Urinary bladder (tissue), 4 donors: ENCODE measurements around the gene DZANK1. TPM values are rescaled to one million over a fixed set of nuclear protein-coding genes. Genes with fewer than 3 reads are reported as not detected.
"Not testable (repeated sequence)": the region's sequence is repeated elsewhere in the genome, so short reads cannot be mapped to it uniquely, and the experiment has no call there.

Experiments
- DNase-seq: peaks from one replicate; pipeline ENCODE4 v3.0.0-alpha.2; 2015; ENCODE audit errors: extremely low spot score
- H3K27ac ChIP-seq: one replicate; pipeline ENCODE4 v1.5.1; 2013; ENCODE audit warnings: low read depth, mild to moderate bottlenecking, moderate library complexity
- H3K36me3 ChIP-seq: one replicate; pipeline ENCODE4 v1.6.1; 2013; ENCODE audit warnings: mild to moderate bottlenecking, moderate library complexity; ENCODE audit not compliant: insufficient read depth
- H3K4me1 ChIP-seq: one replicate; pipeline ENCODE4 v1.6.1; 2013; ENCODE audit warnings: mild to moderate bottlenecking, moderate library complexity; ENCODE audit not compliant: insufficient read depth
- H3K4me3 ChIP-seq: one replicate; pipeline ENCODE4 v1.5.1; 2013; ENCODE audit warnings: low read depth, low read length
- WGBS: extraction: QIAGEN DNeasy Blood & Tissue Kit; methylation state at CpG from one replicate; pipeline ENCODE4 v1.1.7; 2013; 5-methylcytosine and 5-hydroxymethylcytosine counted together
- polyA plus RNA-seq: library from polyadenylated mRNA; stranded (reverse); fragments of 200-250 nt; gene quantifications from one replicate; pipeline ENCODE4 v1.2.3, GENCODE V29; 2013
- total RNA-seq: library from RNA; depleted of rRNA; stranded (reverse); fragments of >200 nt; gene quantifications from one replicate; pipeline ENCODE4 v1.2.3, GENCODE V29; 2014
- donor health status: healthy with polysubstance abuse.
- donor health status: healthy.

Gene DZANK1
- total and polyA plus RNA-seq, 2 donors: 1.7 to 3.1 TPM

DNA sequence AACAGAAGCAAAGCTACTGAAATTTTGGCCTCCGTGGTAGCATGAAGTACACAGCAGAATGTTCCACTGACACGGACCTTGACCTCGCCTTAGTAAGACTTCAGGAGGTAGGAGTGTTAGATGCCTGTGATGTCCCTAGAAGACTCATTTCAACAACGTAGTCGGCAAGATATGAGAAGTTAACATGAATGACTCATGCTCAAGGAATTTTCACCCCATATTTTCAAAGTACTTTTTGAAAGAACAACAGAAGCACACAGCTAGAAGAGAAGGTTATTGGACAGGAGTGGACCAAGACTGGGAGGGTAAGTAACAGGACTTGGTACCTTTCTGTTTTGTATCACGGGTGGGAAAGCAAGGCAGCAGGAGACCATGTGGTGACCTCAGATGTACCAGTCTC is 78.0 kb downstream of the DZANK1 start:
- no peak for DNase-seq
- 69% methylated on average over 6 of the region's 6 CpGs for WGBS

DNA sequence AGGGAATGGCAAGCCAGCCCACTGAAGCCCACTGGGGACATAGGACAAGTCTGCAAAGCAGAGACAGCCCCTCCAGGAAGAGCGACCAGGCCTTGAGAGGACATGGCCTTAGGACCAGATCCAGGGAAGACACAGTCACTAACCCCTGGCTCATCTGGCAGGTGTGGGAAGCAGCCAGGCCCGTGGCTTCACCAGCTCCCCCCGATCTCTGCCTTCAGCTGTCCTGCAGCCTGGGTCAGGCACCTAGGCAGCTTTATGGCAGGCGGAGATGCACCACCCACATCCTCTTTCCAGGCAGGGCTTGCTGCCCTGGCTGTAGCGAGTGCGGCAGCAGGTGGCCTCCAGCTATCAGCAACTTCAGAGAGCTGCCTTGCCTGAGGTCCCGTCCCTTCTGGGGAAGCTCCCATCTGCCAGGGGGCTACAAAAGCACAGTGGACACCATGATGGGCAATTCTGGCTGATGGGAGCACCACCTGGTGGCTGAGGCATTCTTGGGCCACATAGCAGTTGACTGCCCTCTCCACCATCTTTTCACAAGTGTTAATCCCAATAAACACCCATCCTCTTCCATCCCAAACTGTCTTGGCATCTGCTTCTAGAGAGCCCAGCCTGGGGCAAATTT is 85.8 kb downstream of the DZANK1 start:
- 74% methylated on average over 7 of the region's 7 CpGs for WGBS
- Histone ChIP-seq H3K4me3 (no peak overlapping the region), H3K4me1 (no peaks in the 10 kb centered on the region), H3K36me3 (no peaks in the 10 kb centered on the region), H3K27ac (no peak overlapping the region)
- no peak for DNase-seq

More for the DNA sequence above, 78.0 kb downstream of the DZANK1 start:
- Histone ChIP-seq H3K4me3 (no peak overlapping the region), H3K27ac (no peak overlapping the region), H3K36me3 (no peaks in the 10 kb centered on the region), H3K4me1 (no peaks in the 10 kb centered on the region)

- Histone ChIP-seq H3K27ac (no peak overlapping the region), H3K4me3 (no peak overlapping the region), H3K4me1 (no peaks in the 10 kb centered on the region), H3K36me3 (no peaks in the 10 kb centered on the region)
- DNase-seq: no peak
- WGBS: 76% methylated on average over 8 of the region's 8 CpGs
These were observed 88.8 kb downstream of the DZANK1 start for GRCh38 chr20:18377896-18378481.

DNA sequence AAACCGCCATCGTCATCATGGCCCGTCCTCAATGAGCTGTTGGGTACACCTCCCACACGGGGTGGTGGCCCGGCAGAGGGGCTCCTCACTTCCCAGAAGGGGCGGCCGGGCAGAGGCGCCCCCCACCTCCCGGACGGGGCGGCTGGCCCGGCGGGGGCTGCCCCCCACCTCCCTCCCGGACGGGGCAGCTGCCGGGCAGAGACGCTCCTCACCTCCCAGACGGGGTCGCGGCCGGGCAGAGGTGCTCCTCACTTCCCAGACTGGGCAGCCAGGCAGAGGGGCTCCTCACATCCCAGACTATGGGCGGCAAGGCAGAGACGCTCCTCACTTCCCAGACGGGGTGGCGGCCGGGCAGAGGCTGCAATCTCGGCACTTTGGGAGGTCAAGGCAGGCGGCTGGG is 91.3 kb downstream of the DZANK1 start:
- not testable (repeated sequence) for H3K4me1 ChIP-seq, DNase-seq, H3K27ac ChIP-seq, H3K36me3 ChIP-seq, H3K4me3 ChIP-seq
- 96% methylated on average over 27 of the region's 28 CpGs for WGBS

DNA sequence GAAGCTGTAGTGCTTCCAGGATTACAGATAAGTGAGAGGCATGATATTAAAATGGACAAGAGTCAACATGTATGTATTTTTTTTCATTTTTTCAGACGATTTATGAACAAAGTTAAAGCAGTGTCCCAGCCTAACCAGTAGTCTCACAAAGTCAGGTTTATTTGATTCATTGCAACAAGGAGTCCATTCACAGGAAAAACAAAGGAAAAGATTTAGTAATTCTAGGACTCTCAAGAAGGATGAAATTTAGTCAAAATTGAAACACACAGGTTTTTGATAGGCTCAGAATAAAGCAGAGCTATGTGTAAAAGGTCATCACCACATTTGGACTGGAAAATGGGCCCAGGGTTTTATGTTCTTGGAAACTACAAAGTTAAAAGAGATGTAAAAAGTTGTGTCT is 94.5 kb downstream of the DZANK1 start:
- no peak for DNase-seq
- H3K27ac ChIP-seq: no peak overlapping the region
- 54% methylated on average over 1 of the region's 1 CpG for WGBS
- H3K4me1 ChIP-seq: no peaks in the 10 kb centered on the region
- no peaks in the 10 kb centered on the region for H3K36me3 ChIP-seq
- no peak overlapping the region for H3K4me3 ChIP-seq

DNA sequence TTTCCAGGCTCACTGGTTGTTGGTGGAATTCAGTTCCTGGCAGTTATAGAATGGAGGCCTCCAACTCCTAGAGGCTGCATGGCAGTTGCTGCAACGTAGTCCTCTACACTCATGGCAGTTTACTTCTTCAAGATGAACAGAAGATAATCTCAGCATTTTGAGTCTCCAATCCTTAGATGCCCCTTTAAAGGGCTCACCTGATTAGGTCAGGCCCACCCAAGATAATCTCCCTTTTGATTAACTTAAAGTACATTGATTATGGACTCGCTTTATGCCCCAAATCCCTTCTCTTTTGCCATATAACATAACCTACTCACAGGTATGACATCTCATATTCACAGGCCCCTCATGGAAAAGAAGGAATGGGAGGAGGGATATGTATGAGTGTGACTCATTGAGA is 102.1 kb downstream of the DZANK1 start:
- DNase-seq: no peak
- Histone ChIP-seq H3K36me3 (no peaks in the 10 kb centered on the region), H3K4me1 (no peaks in the 10 kb centered on the region), H3K27ac (no peak overlapping the region), H3K4me3 (no peak overlapping the region)
- WGBS: 81% methylated on average over 2 of the region's 2 CpGs

- H3K27ac ChIP-seq: no peak overlapping the region
- no peak overlapping the region for H3K4me3 ChIP-seq
- H3K36me3 ChIP-seq: no peaks in the 10 kb centered on the region
- no peaks in the 10 kb centered on the region for H3K4me1 ChIP-seq
- no peak for DNase-seq
- WGBS: 89% methylated on average over 2 of the region's 2 CpGs
These were observed 103.1 kb downstream of the DZANK1 start for GRCh38 chr20:18363708-18364107.

DNA sequence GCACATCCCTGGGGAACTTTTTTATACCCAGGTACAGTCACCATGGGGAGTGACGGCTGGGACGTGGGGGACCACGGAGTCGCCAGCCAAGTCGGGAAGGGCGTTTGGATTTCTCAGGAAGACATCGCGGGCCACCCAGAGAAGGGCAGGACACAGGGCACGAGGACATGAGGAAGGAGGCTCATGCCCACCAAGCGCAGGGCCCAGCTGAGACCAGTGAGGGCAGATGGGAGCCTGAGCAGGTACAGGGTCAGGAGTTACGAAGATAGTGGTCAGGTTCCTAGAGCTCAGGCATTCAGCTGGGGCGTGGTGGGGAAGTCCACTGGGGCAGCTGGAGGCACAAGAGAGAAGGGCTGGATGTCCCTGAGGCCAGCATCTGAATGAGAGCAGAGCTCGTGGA is 103.9 kb downstream of the DZANK1 start:
- H3K27ac ChIP-seq: no peak overlapping the region
- H3K4me1 ChIP-seq: no peaks in the 10 kb centered on the region
- H3K36me3 ChIP-seq: no peaks in the 10 kb centered on the region
- H3K4me3 ChIP-seq: no peak overlapping the region
- WGBS: 89% methylated on average over 13 of the region's 13 CpGs
- no peak for DNase-seq

- WGBS: 90% methylated on average over 1 of the region's 1 CpG
- Histone ChIP-seq H3K27ac (no peak overlapping the region), H3K36me3 (no peaks in the 10 kb centered on the region), H3K4me1 (no peaks in the 10 kb centered on the region), H3K4me3 (no peak overlapping the region)
- DNase-seq: no peak
These were observed 105.2 kb downstream of the DZANK1 start for GRCh38 chr20:18361678-18362077.

DNA sequence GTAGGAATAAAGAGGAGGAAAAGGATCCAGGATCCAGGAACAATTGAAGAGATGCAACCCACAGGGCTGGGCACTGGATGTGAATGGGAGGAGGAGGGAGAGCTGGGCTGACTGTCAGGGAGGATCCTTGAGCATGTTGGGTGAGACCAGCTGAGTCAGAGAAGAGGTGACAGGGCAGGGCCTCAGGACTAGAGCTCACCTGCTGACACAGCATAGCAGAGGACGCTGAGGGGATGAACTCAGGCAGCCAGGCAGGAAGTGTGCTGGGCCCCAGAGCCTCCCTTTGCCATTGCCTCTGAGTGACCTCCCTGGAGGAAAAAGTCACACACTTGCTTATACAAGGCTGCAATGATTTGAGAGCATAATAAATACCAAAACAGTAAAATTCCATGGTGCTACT is 106.2 kb downstream of the DZANK1 start:
- H3K4me1 ChIP-seq: no peaks in the 10 kb centered on the region
- H3K4me3 ChIP-seq: no peak overlapping the region
- H3K27ac ChIP-seq: no peak overlapping the region
- no peaks in the 10 kb centered on the region for H3K36me3 ChIP-seq
- WGBS: 29% methylated on average over 1 of the region's 1 CpG
- DNase-seq: no peak

DNA sequence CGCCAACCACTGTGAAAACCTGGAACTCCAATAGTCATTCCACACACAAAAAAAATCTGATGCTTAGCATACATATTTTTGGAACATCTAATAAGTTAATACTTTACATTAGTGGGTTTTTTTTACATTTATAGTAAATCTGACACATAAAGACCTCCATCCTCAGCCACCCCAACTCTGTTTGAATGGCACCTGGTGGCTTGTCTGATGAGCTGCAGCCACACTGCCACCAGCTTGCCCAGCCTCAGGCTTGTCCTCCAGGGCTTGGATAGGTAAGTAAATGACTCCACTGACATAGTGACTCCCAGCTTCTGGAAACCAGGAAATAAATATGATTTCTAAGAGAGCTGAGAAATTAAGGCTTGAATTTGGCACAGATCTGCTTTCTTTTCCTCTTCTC is 107.0 kb downstream of the DZANK1 start:
- 91% methylated on average over 1 of the region's 1 CpG for WGBS
- no peak for DNase-seq
- Histone ChIP-seq H3K4me3 (no peak overlapping the region), H3K27ac (no peak overlapping the region), H3K36me3 (no peaks in the 10 kb centered on the region), H3K4me1 (no peaks in the 10 kb centered on the region)

GRCh38 chr20:18349749-18350148 is 117.1 kb downstream of the DZANK1 start:
- H3K4me3 ChIP-seq, H3K4me1 ChIP-seq, H3K36me3 ChIP-seq, DNase-seq, H3K27ac ChIP-seq: not testable (repeated sequence)
- 61% methylated on average over 3 of the region's 3 CpGs for WGBS
